Endothelial cell of umbilical vein (primary cell): ENCODE results near the gene GJA1. TPM values are rescaled to one million over a fixed set of nuclear protein-coding genes. Genes with fewer than 3 reads are reported as not detected.

ENCODE experiments used
- BruUV-seq: library from RNA; stranded (reverse); fragments of 400-500 nt; replicated peaks from 2 replicates; lab custom pipeline; 2021; lab: Mats Ljungman, UMichigan
- CTCF ChIA-PET: fragments of 300-600, 350-600 bp; sonication (Branson Sonifier 250); formaldehyde crosslinking; loops from one replicate; lab custom pipeline; 2021; ENCODE audit warnings: antibody characterized with exemption, inconsistent platforms; lab: Charles Lee
- POLR2A ChIA-PET: fragments of 300-600, 350-600 bp; sonication (Branson Sonifier 250); formaldehyde crosslinking; loops from one replicate; lab custom pipeline; 2021; ENCODE audit warnings: antibody characterized with exemption, inconsistent platforms; lab: Charles Lee
- DNase-seq: peaks from one replicate; pipeline ENCODE4 v3.0.0-alpha.2; 2011; ENCODE audit warnings: low read depth, low spot score
- FAIRE-seq: peaks from 2 replicates; lab custom pipeline; 2011; peaks lifted over from hg19 to GRCh38; lab: Jason Lieb, UNC
- H2AFZ ChIP-seq: 2 replicates; pipeline ENCODE4 v1.6.0; 2012; ENCODE audit warnings: low read depth, low read length, control low read depth, inconsistent platforms
- H3K27ac ChIP-seq: 2 replicates; pipeline ENCODE4 v1.5.1; 2011; ENCODE audit warnings: low read depth, mild to moderate bottlenecking, control low read depth, low read length, moderate library complexity; ENCODE audit not compliant: insufficient read depth
- H3K27me3 ChIP-seq, 2 experiments: 2 replicates each; pipeline versions ENCODE4 v1.6.0 to v1.6.1; 2011; ENCODE audit warnings: low read length in 2 of 2, mixed read lengths in 1 of 2; ENCODE audit not compliant: control insufficient read depth in 2 of 2, insufficient read depth in 2 of 2
- H3K36me3 ChIP-seq, 2 experiments: 2 replicates in 1 of 2; 3 replicates in 1 of 2; pipeline ENCODE4 v1.5.1; 2011; ENCODE audit warnings: low read length in 2 of 2, mild to moderate bottlenecking in 1 of 2, moderate library complexity in 1 of 2; ENCODE audit not compliant: control insufficient read depth in 2 of 2, insufficient read depth in 2 of 2; ENCODE audit errors: extremely low read depth in 1 of 2
- H3K4me1 ChIP-seq: 3 replicates; pipeline ENCODE4 v1.5.1; 2011; ENCODE audit warnings: mild to moderate bottlenecking, low read length; ENCODE audit not compliant: control insufficient read depth, insufficient read depth; ENCODE audit errors: extremely low read depth
- H3K4me2 ChIP-seq: 2 replicates; pipeline ENCODE4 v1.6.1; 2011; ENCODE audit warnings: low read length, control low read depth, mixed read lengths; ENCODE audit not compliant: insufficient read depth
- H3K4me3 ChIP-seq, 3 experiments: fragments of 200-600 bp in 1 of 3; sonication (generic), shearing (Covaris generic) in 1 of 3; replicated peaks in 1 of 3; 2 replicates each; pipeline ENCODE4 v1.5.1; 2011 to 2016; ENCODE audit warnings: control low read depth in 3 of 3, low read length in 3 of 3, mild to moderate bottlenecking in 2 of 3, inconsistent platforms in 1 of 3, low read depth in 1 of 3, moderate library complexity in 1 of 3; ENCODE audit not compliant: insufficient read depth in 1 of 3
- H3K79me2 ChIP-seq: 2 replicates; pipeline ENCODE4 v1.6.0; 2012; ENCODE audit warnings: low read length, inconsistent platforms; ENCODE audit not compliant: control insufficient read depth, insufficient read depth
- H3K9ac ChIP-seq: replicated peaks from 2 replicates; pipeline ENCODE3; 2011; ENCODE audit warnings: low read length, control low read depth; ENCODE audit not compliant: insufficient read depth; ENCODE audit errors: extremely low read depth
- H3K9me1 ChIP-seq: replicated peaks from 3 replicates; pipeline ENCODE4 v1.6.0; 2011; ENCODE audit warnings: mild to moderate bottlenecking, low read length; ENCODE audit not compliant: control insufficient read depth, insufficient read depth; ENCODE audit errors: extremely low read depth
- H3K9me3 ChIP-seq: replicated peaks from 2 replicates; pipeline ENCODE4 v1.5.1; 2012; ENCODE audit warnings: low read length, inconsistent platforms; ENCODE audit not compliant: control insufficient read depth, insufficient read depth
- H4K20me1 ChIP-seq: replicated peaks from 2 replicates; pipeline ENCODE3; 2011; ENCODE audit warnings: mild to moderate bottlenecking, low read length; ENCODE audit not compliant: control insufficient read depth, insufficient read depth; ENCODE audit errors: extremely low read depth
- CTCF ChIP-seq, 2 donors: IDR thresholded peaks; 1 replicate in 1 of 2; 2 replicates in 1 of 2; pipeline ENCODE4 v1.5.1; 2011; ENCODE audit warnings: low read length in 2 of 2, mild to moderate bottlenecking in 2 of 2, moderate library complexity in 2 of 2, control low read depth in 1 of 2, inconsistent platforms in 1 of 2, low read depth in 1 of 2; ENCODE audit not compliant: insufficient read depth in 1 of 2; ENCODE audit errors: extremely low read depth in 1 of 2
- FOS ChIP-seq: IDR thresholded peaks from 2 replicates; pipeline ENCODE4 v1.6.1; 2011; ENCODE audit warnings: mild to moderate bottlenecking, low read length, moderate library complexity, borderline replicate concordance; ENCODE audit not compliant: insufficient read depth
- GATA2 ChIP-seq: IDR thresholded peaks from 2 replicates; pipeline ENCODE4 v1.7.0; 2011; ENCODE audit warnings: low read depth, mild to moderate bottlenecking, moderate library complexity, mixed read lengths, low read length; ENCODE audit not compliant: insufficient read length, insufficient read depth
- JUN ChIP-seq: IDR thresholded peaks from 2 replicates; pipeline ENCODE4 v1.6.1; 2011; ENCODE audit warnings: borderline replicate concordance, low read depth; ENCODE audit not compliant: insufficient read length, insufficient read depth
- MAX ChIP-seq: IDR thresholded peaks from 2 replicates; pipeline ENCODE4 v1.6.1; 2011; ENCODE audit not compliant: insufficient read depth, insufficient read length
- MYC ChIP-seq: IDR thresholded peaks from one replicate; pipeline ENCODE4 v1.6.1; 2011; ENCODE audit warnings: mild to moderate bottlenecking, low read depth, low read length
- POLR2A ChIP-seq: IDR thresholded peaks from 2 replicates; pipeline ENCODE4 v1.6.1; 2012; ENCODE audit warnings: low read depth, mild to moderate bottlenecking, control low read depth, low read length
- dilution Hi-C: fragments of 300-500 bp; cut with MboI; formaldehyde crosslinking; loops from one replicate; pipeline ENCODE4 v1.15.0; 2019; ENCODE audit warnings: low sequenced_read_pairs; ENCODE audit not compliant: extremely low pct_ligation_motif_present
- intact Hi-C: fragments of 100-400 bp; cut with micrococcal nuclease; formaldehyde crosslinking; loops from one replicate; pipeline ENCODE4 v1.10.0; 2022
- polyA plus RNA-seq, 4 experiments: library from polyadenylated mRNA; depleted of rRNA in 3 of 4; stranded (reverse) in 3 of 4; unstranded in 1 of 4; fragments of >200 nt; gene quantifications; 2 replicates each; pipeline versions ENCODE4 v1.2.1 to v1.2.3, GENCODE V29; 2011 to 2012; ENCODE audit warnings: missing spikeins in 1 of 4
- total RNA-seq: library from RNA; stranded (reverse); gene quantifications from 2 replicates; pipeline ENCODE4 v1.2.3, GENCODE V29; 2021

The GJA1 gene
- total and polyA plus RNA-seq, 2 donors (not counting 3 experiments of a cell fraction or from before 2014, with no cell fraction given) = 185 to 235 TPM

- peaks cover 99% of the 10 kb centered on the region for H3K79me2 ChIP-seq
Measured at GRCh38 chr6:121443971-121444541, 8.6 kb downstream of the GJA1 start.

More at GRCh38 chr6:121443971-121444541, 8.6 kb downstream of the GJA1 start:
- H3K27me3 ChIP-seq = no peaks in the 10 kb centered on the region
- H2AFZ ChIP-seq = no peak overlapping the region
- H3K4me2 ChIP-seq = peak overlapping the region; percentile 54
- H4K20me1 ChIP-seq = peaks cover 6% of the 10 kb centered on the region
- BruUV-seq = no TSS peak
- no peak for TF ChIP-seq JUN
- TF ChIP-seq GATA2 = no peak
- no peak for TF ChIP-seq MAX
- no peak for TF ChIP-seq MYC
- TF ChIP-seq FOS = no peak
- no peak for TF ChIP-seq POLR2A
- no peak for TF ChIP-seq CTCF (IDR thresholded peaks at IDR 0.05; ENCODE audit: extremely low read depth in 1 of 2, insufficient read depth in 1 of 2, low read depth in 1 of 2, low read length in 2 of 2)
- H3K9me1 ChIP-seq = no peaks in the 10 kb centered on the region
- FAIRE-seq (peak; percentile 74), DNase-seq (peak; percentile 70)
- H3K4me3 ChIP-seq = no peak overlapping the region
- peak overlapping the region; percentile 28 for H3K27ac ChIP-seq
- no peaks in the 10 kb centered on the region for H3K9me3 ChIP-seq
- intact Hi-C loops (no loop called here), dilution Hi-C loops (no loop called here)
- CTCF ChIA-PET = interaction anchor here (0.9 to 4.0 kb wide), 17 partner anchors 9 to 590 kb away, joined by 3 to 29 read pairs (median 4); partner anchors contain the start of gene GJA1
- peaks cover 43% of the 10 kb centered on the region for H3K4me1 ChIP-seq
- H3K36me3 ChIP-seq = peaks cover 12 to 16% of the 10 kb centered on the region in 2 experiments
- POLR2A ChIA-PET = interaction anchor here (0.9 to 1.3 kb wide), 3 partner anchors 9 to 406 kb away, joined by 3 read pairs; partner anchors contain the start of gene GJA1
- H3K9ac ChIP-seq = no peak overlapping the region
